ENCODE measurements around the gene TMEM247.

The TMEM247 gene

DNA sequence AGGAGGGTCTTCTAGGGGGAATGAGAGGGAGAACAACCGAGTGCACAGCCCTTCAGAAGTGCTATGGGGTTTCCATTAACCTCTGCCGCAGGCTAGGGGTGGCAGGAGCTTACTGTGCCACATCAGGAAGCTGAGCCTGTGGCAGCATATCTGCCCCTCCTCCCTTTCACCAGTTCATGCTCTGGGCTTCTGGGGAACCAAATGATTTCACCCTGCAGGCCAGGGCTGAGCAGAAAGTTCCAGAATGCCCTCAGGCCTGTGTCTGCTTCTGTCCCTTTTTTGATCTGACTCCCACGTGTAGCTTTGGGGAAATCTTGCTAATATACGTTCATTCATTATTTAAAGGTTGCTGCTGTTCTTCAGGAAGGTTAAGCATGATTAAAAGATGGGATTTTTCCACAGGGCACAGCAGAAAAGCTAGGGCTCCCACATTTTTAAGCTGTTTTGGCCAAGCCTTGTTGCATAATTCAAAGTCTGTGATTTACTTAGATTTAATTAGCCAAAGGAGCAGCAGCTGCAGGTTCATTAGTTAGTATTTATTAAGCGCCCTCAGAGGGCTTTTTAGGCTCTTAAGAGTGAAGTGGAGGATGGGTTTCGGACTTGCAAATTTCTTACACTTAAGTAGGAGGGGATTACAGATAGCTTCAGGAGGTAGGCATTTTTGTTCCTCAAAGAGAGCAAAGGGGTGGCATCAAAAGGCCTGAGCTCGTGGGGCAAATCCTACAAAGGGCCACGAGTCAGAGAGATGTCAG, 10.2 kb downstream of the TMEM247 start:
- no peak for DNase-seq (ENCODE audit: low read depth in 2 of 2)

DNA sequence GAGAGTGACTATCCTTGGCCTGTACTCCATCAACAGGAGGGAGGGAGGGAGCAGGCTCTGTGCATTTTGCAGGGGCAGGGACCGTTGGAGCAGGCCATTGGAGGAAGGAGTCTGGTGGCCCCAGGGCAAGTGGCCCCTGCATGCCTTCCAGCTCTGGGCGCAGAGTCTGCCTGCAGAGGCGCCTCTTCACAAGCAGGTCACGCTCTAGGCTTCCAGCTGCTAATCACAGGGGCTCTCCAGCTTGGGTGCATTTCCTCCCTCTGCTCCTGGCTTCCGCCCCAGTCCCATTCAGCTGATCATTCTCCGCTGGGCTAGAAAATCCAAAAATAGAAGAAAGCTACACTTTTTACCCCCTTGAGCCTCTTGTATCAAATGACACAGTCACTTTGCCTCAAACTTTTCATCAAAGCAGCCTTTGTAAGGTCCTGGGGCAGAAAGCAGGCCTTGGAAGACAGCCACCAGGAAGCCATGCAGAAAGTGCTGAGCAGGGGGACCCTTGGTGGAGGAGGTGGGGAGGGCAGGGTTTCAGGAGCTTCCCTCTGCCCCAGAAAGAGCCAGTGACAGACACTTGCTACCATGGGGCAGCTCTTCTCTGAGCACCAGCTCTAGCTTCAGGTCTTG, 11.3 kb downstream of the TMEM247 start:
- no peak for DNase-seq (ENCODE audit: low read depth in 2 of 2)

DNA sequence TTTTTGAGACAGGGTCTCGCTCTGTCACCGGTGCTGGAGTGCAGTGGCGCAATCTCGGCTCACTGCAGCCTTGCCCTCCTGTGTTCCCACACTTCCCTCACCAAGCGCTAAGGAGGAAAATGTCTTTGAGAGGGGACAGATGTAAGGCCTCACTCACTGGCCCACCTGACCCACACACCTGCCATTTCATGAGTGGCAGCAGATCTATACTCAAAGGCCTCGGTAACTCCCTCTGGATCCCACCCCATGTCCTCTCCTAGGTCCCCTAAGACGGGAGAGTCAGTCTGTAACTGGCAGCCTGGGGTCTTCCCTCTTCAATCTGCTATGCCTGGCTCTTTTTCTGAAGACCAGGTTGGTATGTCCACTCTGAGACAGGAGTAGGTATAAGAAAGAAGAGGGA, 12.9 kb downstream of the TMEM247 start:
- DNase-seq (ENCODE audit: low read depth in 2 of 2) = no peak

DNA sequence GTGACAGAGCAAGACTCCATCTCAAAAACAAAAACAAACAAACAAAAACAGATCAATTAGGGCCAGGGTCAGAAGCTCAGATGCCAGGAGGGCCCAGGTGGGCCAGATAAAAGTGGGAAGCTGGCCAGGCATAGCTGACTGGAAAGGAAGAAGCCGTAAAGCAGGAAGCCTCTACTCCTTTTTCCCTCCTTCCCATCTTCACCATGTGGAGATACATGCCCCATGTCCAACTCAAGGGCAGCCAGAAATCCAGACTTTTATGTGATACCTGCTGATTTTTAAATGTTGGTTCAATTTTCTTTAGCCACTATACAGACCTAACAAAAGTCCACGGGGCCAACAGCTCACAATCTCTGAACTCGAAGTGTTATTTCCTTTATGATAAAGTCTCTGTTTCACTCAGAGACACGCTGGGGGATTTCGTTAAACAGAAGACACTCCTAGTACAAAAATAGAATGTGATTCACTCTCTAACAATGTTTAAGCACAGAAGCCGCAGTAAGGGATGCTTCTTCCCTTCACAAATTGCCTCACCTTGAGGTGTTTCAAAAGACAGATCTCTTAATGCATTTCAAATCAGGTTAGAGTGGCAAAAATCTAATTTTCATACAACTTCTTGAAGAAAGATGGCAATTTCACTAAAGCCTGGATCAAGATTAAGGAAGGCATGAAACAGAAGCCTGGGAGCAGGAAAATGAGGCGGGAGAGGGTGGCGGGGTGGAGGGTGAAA, 14.0 kb downstream of the TMEM247 start:
- DNase-seq (ENCODE audit: low read depth in 2 of 2) = no peak

DNA sequence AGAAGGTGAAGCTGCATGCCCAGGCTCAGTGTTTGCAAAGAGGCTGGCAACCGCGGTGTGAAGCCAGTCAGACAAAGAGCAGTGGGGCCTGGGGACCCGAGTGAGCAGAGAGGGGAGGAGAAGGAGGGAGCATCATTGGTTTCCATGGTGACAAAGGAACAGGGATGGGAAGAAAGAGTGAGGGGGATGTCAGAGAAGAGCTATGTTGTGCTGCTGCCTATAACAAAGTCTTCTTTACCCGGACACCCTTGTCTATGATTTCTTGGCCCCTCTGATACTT, 14.5 kb downstream of the TMEM247 start:
- no peak for DNase-seq (ENCODE audit: low read depth in 2 of 2)

DNA sequence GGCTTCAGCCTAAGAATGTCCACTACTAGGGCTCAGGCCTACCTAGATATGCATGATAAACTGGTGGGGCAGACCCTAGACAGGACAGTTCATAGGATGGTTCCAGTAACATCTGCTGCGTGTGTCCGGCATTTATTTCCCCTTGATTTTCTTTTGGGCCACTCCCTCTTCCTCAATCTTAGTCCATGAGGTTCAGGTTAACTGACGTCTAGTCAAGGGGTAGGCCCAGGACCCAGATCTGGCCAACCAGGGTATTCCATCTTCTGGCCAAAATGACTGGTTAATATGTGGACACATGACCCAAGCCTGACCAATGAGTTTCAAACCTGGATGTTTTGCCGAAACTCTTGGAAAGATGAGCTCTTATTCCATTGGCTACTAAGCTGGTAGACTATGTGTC, 15.2 kb downstream of the TMEM247 start:
- no peak for DNase-seq (ENCODE audit: low read depth in 2 of 2)

DNA sequence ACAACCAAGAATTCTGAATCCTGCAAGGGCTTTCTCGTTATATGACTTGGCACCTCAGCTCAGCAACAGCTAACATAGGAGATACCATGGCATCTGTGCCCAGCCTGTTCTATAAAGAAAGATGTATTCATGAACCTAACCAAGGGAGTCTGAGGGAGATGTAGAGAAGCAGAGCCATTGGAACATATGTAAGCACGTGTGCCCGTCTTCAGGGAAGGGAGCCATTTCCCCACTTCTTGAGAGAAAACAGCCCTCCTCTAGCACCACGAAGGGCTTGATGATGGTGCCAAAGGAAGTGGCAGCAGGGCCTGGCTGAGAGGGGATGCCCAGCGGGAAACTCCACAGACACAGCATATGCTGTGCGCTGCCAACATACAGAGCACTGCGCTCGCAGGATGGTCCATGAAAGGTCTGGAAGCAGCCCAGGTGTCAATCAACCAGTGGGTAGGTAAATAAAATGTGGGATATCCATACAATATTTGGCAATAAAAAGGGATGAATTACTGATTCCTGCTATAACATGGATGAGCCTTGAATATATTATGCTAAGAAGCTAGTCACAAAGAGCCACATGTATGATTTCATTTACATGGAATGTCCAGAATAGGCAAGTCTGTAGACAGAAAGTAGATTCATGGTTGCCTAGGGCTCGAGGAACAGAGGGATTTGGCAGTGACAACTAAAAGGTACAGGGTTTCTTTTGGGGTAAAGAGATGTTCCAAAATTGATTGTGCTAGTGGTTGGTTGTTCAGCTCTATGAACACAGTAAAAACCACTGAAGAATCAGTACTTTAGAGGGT, 16.1 kb downstream of the TMEM247 start:
- DNase-seq (ENCODE audit: low read depth in 2 of 2) = no peak

DNA sequence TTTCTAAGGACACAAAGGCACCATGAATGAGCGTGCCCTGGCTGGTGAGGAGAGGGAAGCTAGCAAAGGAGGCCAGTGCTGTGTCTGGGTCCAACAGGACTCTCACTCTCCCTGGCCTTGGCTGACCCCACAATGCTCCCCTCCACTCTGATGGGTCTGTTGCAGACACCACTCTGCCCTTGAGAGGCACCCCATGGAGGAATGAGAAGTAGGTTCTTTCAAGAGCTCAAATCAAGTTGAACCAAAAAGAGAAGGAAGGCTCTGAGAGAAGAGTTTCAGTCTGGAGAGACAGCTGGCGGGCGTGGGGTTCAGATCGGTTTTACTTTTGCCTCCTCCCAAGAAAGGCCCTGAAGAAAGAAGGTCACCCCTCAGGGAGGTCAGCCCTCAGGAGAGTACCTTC, 18.4 kb downstream of the TMEM247 start:
- no peak for DNase-seq (ENCODE audit: low read depth in 2 of 2)

DNA sequence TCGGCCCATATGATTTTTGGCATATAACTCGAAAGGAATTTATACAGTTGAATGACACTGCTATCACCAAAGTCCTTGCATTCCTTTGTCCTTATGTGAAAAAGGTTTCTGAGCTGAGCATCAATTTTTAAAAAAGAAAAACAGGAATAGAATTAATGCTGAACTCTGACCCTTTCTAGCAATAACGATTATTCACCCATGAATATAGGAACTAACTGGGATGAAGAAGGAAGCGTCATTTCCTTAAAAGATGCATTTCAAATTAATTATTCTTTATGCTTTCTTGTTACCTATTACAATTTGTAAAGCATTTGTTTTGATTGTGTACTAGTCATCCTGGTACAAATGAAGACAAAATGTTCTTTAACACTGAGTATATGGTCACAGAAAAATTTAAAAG, 19.3 kb downstream of the TMEM247 start:
- DNase-seq (ENCODE audit: low read depth in 2 of 2) = no peak

DNA sequence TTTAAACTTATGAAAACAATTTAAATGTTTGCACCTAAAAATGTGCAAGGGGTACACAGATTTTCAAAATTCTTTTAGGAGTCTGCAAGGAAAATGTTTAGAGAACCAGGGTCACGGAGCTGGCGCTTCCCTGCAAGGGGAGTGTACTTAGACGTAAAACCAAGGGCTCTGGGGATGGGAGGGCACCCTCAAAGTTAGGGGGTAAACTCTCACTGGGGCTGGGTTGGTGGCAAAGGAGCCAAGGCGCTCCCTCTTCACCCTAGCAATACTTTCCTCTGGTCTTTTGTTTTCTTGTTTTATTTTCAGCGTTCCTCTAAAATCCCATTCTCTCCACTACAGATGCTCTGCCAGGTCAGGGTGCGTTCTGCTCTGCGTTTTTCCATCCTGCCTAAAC, 20.0 kb downstream of the TMEM247 start:
- DNase-seq (ENCODE audit: low read depth in 2 of 2) = no peak

DNA sequence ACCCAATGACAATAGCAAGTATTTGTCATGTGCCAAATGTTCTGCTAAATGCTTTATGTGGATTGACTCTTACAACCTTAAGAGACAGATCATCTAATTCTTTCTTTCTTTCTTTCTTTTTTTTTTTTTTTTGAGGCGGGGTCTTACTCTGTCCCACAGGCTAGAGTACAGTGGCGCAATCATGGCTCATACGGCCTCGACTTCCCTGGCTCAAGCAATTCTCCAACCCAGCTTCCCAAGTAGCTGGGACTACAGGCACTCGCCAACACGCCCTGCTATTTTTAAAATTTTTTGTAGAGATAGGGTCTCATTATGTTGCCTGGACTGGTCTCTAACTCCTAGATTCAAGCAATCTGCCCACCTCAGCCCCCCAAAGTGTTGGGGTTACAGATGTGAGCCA, 21.4 kb downstream of the TMEM247 start:
- DNase-seq (ENCODE audit: low read depth in 2 of 2) = no peak

DNA sequence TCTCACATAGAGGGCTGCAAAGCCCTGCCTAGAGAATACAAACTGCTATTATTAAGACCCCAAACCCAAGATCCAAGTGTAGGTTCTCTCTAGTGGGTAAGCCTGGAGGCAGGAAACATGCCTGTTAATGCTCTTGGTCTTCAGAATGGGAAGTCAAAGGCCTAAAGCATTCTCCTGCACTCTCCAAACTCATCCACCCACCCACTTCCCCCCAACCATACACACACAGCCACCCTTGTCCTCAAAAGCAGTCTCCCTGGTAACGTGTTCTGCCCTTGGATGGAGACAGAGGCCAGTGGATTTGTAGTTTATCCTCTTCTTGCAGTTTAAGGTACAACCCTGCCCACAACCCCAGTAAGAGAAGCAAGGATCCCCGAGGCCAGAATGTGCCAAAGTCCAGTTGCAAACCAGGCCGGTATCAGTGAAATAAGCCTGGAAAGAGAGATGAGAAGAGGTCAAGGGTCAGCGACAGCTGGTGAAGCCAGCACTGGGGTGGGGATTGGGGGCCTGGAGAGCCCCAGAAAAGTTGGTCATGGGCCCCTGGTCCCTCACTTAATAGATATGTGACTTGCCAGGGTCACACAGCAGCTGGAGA, 23.0 kb downstream of the TMEM247 start:
- no peak for DNase-seq (ENCODE audit: low read depth in 2 of 2)

DNA sequence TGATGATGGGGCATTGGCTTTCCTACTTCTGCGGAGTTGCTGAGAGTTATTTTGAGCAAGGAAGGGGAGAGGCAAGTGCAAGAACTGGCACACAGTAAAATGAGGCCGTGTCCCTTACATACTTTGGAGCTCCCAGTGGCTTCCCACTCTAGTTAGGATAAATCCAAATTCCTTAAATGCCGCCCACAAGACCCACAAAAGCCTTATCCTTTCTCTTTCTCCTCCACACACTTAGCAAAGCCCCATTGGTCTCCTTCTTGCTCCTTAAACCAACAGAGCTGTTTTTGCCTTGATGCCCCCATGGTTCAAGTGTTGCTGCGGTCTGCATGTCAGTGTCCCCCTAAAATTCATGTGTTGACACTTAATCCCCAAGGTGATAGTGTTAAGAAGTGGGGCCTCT, 24.3 kb downstream of the TMEM247 start:
- DNase-seq (ENCODE audit: low read depth in 2 of 2) = no peak

DNA sequence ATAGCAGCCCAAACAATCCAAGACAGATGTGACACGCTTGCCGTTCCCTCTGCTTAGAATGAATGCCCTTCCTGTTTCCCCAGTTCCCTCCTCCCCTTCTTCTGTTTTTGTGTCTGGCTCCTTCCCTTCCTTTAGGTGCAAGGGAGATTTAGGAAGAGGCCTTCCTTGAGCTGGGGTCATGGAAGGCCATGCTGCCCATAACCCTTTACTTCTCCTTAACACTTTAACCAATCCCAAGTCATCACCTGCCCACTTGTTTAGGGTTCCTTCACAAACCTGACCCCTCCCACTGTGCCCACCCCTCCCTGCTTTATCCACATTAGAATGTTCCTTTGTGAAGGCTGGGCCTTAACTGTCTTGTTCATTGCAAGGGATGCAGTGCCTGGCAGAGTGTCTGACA, 24.9 kb downstream of the TMEM247 start:
- DNase-seq (ENCODE audit: low read depth in 2 of 2) = no peak

DNA sequence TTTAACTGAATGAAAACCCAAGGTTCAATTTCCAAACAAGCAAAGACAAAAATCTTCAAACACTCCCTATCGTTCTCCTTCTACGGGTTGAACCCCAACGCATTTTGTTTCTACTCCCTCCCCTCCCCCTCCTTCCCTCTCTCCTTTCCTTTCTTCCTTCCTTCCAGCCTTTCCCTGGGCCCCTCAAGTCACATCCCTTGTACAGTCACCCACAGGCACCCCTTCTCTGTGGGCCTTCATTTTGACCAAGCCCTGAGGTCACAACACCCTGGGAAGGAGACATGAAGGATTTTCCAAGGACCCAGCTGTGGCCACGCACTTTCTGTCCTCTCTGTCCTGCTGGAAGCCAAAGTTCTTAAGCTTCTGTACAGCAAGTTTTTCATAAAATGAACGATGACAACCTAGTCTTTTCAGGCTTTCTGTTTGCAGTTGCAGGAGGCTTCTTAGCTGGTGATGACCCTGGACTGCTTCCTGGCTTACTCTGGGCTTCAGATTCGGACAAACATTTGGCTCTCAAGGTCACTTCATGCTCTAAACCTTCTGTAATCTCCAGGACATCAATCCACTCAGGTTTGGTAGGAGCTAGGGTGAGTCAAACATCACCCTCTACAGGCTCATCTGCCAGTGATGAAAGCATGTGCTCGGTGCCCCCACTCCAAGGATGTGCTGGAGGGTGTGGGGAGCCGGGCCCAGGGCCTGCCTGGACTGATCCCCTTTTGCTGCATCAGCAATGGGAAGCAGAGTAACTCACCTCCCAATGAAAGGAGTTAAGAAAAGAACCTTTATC, 25.5 kb downstream of the TMEM247 start:
- no peak for DNase-seq (ENCODE audit: low read depth in 2 of 2)

DNA sequence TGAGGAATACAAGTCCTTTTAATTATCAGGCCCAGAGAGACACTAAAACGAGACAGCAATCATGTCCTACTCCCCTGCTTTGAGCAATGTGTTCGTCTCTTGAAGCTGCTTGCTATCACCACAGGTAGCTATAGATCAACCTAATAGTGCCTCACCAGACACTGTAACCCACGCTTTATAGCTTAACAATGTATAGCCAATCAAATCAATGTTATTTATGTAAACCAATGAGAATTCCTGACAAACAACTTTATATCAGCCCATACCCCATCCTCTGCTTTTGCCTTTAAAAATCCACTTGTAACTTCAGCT, 26.1 kb downstream of the TMEM247 start:
- DNase-seq (ENCODE audit: low read depth in 2 of 2) = no peak

DNA sequence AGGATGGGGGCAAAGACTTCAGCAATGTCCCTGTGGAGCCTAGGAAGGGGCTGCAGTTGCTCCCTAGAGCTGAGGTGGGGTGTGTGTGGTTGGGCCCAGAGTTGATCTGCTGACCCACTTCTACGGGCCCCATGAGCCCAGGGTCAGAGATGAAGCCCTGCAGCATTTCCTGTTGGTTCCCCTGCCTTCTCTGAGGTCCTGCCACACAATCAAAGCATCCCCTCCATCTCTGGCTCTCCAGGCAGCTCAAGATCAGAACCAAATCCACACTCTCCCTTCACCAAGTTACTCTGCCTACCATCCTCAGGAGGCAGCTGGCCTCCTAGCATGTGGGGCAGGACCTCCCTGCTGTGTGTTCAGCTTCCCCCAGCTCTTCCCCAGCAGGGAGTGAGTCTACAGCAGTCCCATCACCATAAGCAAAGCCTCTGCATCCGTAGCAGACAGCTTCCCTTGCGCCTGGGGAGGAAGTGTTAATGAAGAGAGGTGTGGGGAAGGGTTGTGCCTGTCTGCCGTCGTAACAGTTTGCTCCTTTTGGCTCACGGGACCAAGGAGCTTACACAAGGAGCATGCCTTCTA, 26.9 kb downstream of the TMEM247 start:
- no peak for DNase-seq (ENCODE audit: low read depth in 2 of 2)

DNA sequence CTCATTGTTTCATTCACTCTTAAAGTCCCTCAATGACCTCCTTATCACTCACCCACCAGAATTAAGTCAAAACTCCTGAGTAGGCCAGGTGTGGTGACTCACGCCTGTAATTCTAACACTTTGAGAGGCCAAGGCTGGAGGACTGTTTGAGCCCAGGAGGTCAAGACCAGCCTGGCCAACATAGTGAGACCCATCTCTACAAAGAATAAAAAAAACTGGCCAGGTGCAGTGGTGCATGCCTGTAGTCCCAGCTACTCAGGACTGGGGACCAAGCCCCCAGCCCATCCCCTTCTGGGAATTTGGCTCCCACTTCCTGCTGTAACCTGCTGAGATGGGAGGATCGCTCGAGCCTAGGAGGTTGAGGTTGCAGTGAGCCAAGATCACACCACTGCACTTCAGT, 28.9 kb downstream of the TMEM247 start:
- no peak for DNase-seq (ENCODE audit: low read depth in 2 of 2)

DNA sequence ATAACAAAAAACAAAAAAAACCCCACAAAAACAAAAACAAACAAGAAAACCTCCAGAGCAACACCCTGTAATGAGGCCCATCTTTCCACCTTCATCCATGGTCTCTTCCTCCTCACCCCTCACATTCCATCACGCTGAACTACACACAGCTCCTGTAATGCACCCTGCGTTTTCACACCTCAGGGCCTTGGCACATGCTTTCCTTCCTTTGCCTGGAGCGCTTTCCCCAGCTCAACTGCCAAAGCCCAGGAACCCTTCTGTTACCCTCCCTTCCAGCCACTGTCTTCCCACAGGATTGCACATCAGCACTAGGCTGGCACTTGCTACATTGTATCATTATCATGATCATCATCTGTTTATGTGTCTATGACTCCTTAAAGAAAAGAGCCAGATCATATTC, 29.4 kb downstream of the TMEM247 start:
- DNase-seq (ENCODE audit: low read depth in 2 of 2) = no peak

DNA sequence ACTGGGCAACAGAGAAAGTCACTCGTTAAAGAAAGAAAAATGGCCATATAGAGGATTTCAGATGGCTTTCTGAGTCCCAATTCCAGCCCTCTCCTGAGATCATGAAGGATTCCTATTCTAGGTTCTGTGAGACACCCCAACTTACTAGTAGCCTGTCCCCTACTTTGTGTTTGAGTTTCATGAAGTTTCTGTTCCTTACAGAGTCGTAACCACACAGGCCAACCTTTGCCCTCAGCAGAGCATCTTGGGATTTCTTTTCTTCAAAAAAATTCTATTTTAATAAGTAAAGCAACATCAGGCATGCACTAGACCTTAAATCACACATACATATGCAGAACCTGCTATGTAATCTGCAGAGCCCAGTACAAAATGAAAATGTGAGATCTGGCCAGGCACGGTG, 30.4 kb downstream of the TMEM247 start:
- DNase-seq (ENCODE audit: low read depth in 2 of 2) = no peak

DNA sequence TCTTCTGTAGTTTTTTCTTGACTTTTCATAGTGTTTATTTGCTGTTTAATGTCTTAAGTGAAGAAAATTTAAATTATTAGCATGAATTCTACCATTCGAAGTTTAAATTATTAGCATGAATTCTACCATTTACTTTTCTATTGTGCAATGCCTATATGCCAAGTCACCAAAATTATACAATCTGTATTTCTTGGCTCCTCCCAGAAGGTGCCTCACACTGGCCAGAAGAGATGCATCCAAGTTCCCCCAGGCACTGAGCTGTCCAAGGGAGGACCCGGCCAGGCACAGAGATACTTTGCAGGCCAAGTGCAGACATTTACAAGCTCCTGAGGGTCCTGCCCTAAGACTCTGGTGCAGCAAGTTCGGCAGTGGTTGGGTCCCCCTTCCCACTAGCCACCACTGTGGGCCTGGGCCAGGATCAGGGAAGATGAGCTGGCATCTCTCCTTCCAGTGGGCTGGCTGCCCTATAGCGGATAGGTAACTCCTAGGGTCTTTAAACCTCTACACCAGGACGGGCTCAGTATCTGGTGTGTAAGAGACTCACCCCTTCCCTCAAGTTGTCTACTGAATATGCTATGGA, 31.3 kb downstream of the TMEM247 start:
- no peak for DNase-seq (ENCODE audit: low read depth in 2 of 2)

Measured in stimulated activated CD8-positive, alpha-beta memory T cell treated with anti-CD3 and anti-CD28 coated beads, Interleukin-7, amount 100 ng/mL, for 1 hour (primary cell).